HG03558 (cell line): Measurements from ENCODE around the gene SPAG4.

ENCODE experiments used
- ATAC-seq: cut with Tn5 transposase; IDR thresholded peaks from one replicate; pipeline ENCODE4 v1.9.1; 2021; ENCODE audit warnings: moderate number of reproducible peaks; ENCODE audit not compliant: unreplicated experiment; ENCODE audit errors: extremely low read depth

SPAG4 gene, protein sequence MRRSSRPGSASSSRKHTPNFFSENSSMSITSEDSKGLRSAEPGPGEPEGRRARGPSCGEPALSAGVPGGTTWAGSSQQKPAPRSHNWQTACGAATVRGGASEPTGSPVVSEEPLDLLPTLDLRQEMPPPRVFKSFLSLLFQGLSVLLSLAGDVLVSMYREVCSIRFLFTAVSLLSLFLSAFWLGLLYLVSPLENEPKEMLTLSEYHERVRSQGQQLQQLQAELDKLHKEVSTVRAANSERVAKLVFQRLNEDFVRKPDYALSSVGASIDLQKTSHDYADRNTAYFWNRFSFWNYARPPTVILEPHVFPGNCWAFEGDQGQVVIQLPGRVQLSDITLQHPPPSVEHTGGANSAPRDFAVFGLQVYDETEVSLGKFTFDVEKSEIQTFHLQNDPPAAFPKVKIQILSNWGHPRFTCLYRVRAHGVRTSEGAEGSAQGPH

DNA sequence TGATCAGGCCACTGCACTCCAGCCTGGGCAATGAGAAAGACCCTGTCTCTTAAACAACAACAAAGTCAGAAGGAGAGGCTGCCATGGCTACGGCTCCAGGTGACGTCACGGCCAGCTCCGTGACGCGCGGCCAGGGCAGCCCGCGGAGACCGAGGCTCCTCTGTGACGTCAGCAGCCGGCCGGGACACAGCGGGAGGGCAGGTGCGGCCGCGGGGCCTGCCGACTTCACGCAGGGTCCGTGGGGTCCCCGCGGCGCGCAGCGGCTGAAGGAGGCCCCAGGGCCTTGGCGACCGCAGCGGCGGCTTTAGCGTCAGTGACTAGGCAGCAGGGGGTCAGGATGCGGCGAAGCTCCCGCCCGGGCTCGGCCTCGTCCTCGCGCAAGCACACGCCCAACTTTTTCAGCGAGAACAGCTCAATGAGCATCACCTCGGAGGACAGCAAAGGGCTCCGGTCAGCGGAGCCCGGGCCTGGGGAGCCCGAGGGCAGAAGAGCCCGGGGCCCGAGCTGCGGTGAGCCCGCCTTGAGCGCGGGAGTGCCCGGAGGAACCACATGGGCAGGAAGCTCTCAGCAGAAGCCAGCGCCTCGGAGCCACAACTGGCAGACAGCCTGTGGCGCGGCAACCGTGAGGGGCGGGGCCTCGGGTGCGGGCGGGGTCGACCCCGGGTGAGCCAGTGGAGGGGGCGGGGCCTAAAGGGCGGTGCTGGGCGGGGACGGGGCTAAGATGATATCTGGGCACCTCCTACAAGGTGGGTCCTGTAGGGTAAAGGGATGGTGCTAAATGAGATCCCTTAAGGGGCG is at the start of gene SPAG4:
Gene SPAG4 (plus strand): TSS at position 163 of the 798 bp plus-strand sequence. CDS start 175 bp downstream, at position 338.
- peak; percentile 22 for ATAC-seq

DNA sequence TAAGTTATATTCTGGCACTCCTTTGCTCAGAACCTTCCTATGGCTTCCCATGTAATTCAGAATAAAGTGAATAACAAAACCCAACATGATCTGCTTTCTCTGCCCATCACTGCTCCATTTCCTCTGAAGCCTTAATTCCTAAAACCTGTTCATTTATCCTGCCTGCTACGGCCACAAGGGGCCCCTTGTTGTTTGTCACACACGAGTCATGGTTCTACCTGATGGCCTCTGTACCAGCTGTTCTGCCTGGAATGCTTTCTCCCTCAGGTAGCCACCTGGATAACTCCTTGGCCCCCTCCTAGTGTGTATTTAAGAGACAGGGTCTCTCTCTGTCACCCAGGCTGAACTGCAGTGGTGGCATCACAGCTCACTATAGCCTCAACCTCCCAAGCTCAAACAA is 47.0 kb upstream of the SPAG4 start:
- no peak for ATAC-seq

DNA sequence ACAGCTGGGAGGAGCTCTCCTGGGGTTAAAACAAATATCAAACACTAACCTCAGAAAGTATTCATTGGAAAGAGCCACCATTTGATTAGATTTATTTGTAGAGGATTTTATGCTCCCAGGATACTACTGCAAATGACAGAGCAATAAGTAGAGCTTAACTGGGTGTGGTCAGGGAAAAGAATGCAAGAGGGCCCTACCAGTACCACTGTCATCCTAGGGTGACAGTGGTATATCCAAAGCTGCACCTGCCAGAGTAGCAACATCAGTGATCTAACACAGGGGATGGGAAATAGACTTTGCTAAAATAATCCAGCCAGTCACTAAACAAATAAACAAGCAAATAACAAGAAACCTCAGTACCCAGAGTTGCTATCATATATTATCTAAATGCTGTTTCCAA is 44.1 kb upstream of the SPAG4 start:
- no peak for ATAC-seq

DNA sequence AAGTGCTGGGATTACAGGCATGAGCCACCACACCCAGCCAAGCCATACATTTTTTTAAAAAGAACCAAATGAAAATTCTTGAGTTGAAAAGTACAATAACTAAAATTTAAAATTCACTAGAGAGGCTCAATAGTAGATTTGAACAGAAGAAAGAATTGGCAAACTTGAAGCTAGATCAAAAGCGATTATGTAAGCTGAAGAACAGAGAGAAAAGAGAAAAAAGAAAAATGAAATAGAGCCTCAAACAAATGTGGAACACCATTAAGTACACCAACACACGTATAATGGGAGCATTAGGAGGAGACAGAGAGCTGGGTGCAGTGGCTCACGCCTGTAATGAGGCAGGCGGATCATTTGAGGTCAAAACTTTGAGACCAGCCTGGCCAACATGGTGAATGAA is 42.8 kb upstream of the SPAG4 start:
- no peak for ATAC-seq

DNA sequence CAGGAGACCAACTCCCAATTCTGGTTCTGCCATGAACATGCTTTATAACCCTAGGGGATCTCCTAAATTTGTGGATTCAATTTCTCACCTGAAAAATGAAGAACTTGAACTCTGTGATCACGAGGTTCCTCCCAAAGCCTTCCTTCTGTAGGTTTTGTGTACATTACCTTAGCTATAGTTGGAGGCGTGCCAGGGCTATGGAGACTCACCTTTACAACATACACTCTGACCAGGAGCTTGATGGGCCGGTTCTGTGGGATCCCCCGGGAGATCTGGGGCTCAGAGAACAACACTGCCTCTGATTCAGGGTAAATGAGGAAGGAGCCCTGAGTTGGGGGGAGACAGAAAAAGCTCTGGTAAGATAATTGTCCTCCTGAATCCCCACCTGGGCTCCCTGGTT is 39.7 kb upstream of the SPAG4 start:
- no peak for ATAC-seq

DNA sequence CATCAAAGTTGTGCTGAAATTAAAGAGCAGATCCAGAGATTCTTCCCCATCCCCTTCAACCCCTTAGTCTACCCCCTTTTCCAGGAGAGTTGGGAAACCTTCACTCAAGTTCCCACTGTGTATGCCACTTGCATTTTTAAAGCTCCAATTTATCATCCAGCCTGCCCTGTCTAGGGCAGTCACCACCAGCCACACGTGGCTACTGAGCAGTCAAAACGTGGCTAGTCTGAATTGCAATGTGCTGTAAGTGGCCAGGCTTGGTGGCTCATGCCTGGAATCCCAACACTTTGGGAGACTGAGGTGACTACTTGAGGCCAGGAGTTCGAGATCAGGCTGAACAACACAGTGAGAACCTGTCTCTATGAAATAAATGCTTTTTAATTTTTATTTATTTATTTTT is 38.8 kb upstream of the SPAG4 start:
- ATAC-seq = no peak

DNA sequence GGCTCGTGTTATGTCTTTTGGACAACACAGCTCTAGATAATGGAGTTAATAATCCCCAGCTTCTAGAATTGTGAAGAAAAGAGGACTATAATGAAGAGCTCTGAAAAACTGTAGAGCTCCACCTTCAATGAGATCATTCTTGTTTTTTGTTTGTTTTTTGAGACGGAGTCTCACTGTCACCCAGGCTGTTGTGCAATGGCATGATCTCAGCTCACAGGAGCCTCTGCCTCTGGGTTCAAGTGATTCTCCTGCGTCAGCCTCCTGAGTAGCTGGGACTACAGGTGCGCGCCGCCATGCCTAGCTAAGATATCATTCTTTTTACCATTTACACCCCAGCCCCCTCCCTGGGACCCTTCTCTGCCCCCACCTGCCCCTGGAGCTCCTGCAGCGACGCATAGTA is 37.2 kb upstream of the SPAG4 start:
- ATAC-seq = no peak

DNA sequence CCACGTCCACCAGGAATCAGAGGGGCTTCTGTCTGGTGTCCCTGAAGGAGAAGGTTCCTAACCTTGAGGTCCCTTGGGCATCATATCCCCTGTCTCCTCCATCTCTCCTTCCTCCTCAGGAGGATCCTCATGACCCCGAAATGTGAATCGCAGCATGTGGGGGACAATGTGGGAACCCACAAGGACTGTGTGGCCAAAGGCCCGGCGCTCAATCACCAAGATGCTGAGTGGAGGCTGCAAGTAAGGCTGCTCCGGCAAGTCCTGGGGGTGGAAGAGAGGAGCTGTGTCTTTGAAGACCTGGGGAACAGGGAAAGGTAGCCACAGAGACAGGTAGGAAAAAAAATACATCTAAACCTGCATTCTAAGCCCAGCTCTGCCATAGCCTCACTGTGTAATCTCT is 36.4 kb upstream of the SPAG4 start:
- ATAC-seq = no peak

DNA sequence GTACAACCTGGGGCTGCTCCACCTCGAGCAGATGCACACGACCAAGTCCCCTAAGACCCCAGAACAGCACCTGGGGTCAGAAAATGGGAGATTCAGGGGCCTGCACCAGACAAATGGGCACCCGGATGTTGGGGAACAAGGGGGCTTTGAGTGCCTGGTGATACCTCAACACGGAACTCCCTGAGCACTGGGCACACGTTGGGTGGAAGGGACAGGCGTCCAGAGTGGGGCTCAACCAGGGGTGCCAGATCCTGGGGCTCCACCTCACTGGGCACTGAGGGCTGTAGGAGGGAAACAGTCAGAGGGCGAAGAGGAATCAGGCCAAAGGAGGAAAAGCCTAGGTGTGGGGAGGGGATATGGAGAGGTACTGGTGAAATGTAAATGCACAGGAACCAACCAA is 33.5 kb upstream of the SPAG4 start:
- no peak for ATAC-seq

DNA sequence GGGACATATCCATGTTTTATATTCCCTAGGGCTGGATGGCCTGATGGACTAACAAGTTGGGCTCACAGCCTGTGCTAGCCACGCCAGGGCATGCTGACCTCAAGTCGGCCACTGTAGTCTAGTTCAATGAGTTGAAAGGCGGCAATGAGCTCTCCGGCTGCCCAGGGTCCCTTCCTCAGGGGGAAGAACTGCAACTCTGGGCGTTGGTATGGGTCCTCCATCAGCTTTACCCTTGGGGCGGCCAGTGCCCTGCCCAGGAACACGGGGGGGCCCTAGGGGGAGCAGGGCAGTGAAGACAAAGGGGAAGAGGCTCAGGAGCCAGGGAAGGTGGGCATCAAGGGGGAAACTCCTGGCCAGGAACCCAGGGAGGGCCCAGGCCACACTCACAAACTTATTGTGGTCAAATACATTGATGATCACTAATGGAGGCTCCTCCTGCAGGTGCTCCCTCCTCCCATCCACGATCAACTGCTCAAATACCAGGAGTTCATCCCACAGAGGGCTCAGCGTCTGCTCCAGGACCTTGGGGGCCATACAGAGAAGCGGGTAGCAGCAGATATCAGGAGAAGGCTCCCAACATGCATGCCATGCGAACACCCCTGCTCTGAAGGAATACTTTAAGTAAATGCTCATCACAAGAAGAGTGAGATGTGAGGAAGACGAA is 32.8 kb upstream of the SPAG4 start:
- no peak for ATAC-seq

DNA sequence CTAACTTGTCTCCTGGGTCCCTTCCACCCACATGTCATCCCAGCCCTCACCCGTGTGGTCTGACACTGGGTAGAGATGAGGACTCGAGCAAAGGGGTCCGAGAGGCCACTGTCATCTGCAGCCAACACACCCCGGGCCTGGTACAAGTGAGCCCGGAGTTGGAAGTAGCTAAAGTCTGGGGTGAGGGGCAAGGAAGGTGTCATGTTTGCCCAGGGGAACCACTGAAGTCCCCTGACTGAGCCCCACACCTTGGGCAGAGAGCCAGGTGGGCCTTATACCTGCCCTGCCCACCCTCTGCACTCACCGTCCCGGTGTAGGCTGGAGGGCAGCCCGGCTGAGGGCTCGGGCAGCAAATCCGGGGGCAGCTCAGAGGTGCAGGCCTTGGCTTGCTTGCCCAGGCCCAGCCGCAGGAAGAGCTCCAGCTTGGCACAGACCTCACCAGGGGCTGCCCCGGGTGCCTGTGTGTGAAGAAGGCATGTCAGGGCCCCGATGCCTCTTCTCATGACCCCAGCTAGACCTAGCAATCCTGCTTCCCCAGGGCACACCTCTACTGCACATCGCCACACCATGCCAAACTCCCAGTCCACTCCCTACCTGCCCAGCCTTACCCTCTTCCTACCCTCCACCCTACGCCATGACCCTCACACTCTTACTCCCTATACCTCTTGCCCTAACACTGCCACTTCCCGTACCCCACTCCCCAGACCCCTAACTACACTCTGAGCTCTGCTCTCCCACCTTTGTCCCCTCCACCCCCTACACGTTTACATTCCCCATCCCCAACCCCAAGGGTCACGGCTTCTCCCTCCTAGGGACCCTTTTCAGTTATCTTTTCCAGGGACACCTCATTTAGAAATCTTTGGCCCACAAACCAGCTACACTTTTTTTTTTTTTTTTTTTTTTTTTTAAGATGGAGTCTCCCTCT is 31.7 kb upstream of the SPAG4 start:
- ATAC-seq = no peak

DNA sequence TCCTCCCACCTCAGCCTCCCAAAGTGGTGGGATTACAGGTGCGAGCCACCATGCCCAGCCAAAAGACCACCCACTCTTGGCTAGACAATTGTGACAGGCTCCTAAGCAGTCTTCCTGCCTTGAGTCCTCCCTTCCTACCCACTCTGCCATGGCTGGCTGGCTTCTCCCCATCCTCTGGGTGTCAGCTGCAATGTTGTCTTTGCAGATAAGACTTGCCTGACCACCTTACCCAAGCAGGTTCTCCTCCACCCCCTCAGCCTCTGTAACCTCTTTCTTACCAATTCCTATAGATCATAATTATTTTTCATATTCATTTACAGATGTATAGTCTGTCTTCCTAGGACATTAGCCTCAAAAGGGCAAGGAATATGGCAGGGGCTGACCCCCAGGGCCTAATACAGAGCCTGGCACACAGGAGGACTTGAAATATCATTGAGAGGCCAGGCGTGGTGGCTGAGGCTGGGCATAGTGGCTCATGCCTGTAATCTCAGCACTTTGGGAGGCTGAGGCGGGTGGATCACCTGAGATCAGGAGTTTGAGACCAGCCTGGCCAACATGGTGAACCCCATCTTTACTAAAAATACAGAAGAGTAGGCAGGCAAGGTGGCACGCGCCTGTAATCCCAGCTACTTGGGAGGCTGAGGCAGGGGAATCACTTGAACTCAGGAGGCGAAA is 28.7 kb upstream of the SPAG4 start:
- ATAC-seq = no peak

DNA sequence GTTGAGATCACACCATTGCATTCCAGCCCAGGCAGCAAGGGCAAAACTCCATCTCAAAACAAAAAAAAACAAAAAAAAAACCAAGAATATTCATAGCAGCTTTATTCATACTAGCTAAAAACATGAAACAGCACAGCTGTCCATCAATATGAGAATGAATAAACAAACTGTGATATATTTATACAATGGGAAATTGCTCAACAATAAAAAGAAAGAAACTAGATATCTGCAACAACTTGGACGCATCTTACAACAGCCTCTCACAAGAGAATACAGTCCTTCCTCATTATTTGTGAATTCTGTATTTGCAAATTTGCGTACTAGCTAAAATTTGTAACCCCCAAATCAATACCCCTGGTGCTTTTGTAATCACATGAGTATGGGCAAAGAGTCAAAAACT is 28.2 kb upstream of the SPAG4 start:
- ATAC-seq = no peak

DNA sequence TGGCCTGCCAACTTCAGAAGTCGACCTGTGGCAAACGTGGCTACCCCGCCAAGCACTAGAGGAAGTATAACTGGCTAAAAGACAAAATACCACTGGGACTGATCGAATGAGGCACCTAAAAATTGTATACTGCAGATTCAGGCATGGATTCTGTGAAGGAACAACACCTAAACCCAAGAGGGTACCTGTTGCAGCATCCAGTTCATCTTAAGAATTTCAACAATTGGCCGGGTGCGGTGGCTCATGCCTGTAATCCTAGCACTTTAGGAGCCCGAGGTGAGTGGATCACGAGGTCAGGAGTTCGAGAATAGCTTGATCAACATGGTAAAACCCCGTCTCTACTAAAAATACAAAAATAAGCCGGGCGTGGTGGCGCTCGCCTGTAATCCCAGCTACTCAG is 27.2 kb upstream of the SPAG4 start:
- no peak for ATAC-seq

DNA sequence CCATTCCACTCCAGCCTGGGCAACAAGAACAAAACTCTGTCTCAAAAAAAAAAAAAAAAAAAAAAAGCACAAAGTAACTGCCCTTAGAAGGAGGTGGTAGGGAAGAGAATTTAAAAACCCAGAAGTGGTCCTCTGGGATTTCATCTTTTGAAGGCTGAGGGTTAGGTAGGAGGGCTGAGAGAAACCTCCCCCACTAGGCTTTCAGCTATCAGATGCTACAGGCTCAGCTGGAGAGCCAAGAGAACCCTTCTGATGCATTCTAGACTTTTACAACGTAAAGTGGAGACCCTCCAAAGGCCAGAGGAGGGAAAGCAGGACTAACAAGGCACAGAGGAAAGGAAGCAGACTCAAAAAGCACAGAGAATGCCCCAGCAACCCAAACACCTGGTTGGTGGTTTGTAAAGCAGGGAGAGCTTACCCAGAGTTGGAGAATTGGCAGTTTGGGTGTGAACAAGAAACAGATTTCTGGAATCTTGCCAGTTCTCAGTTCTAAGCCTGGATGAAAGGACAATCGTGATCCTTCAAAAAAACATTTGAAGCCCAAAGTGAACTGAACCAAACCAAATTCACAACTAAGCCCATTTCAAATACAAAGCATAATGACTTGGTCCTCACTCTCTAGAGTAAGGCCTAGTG is 23.2 kb upstream of the SPAG4 start:
- no peak for ATAC-seq

DNA sequence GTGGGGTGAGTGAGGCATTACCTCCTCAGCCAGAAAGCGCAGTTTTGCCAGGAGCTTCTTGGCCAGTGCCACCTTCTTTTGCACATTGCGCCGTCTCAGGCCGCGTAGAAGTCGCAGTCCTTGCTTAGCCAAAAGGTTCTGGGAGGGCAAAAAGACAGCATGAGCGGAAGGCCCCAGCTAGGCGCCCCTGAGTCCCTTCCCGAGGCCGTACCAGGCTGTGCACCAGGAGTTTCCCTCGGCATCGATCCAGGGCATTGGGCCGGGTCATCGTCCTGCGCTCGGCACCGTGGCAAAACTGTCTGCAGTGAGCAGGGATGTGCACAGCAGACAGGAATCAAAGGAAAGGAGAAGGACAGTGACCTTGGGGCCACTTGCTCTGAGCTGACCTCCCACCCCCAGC is 20.2 kb upstream of the SPAG4 start:
- ATAC-seq = no peak

DNA sequence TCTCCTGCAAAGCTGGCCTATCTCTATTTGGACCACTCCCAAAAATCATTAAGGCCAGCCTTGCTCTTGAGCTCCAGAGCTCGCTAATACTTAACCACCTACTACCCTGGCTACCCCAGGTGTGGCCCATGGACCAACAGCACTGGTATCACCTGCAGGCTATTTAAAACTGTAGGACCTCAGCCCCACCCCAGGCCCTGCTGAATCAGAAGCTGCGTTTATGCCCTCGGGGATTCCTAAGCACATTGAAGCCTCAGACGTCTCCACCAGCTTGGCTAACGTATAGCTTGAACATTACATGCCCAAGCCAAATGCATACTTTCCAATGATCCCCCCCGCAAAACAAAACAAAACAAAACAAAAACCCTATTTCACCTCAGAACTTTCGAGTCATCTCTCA is 19.7 kb upstream of the SPAG4 start:
- ATAC-seq = no peak

DNA sequence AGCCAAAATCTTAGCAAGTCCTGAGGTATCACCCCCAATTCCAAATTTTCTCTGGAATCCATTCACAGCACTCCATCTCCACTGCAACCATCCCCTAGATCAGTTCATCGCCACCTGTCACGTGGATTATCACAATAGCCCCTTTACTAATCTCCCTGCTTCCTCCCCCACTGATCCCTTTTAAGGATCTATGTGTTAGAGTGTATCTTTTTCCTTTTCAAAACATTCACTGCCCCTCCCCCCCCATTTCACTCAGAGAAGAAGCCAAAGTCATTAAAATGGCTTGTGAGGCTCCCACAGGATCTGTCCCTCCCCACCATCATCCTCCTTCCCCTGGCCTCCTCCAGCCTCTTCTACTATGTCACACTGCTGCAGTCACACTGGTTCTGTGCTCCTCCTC is 18.4 kb upstream of the SPAG4 start:
- ATAC-seq = no peak

DNA sequence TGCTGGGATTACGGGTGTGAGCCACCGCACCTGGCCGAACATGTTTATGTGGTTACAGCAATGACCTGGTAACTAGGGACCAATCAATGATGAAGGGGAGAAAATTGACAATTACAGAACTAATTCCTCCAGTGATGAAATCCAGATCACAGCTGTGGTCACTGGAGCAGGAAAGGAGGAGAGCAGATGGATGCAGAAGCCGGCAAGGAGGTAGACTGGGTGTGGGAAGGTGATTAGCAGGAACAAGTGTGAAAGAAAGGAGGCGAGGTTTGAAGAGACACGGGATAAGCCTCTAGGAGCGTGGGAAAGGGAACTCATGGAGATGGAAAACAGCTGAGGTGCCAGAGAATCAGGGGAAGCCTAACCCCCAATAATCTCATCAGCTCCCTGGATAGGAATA is 17.2 kb upstream of the SPAG4 start:
- ATAC-seq = no peak
